ENCODE data around the gene AOC3. TPM values are rescaled to one million over a fixed set of nuclear protein-coding genes. Genes with fewer than 3 reads are reported as not detected.

AOC3 gene
- total and polyA plus RNA-seq, 4 donors: 82.1 to 344 (median 188) TPM

DNA sequence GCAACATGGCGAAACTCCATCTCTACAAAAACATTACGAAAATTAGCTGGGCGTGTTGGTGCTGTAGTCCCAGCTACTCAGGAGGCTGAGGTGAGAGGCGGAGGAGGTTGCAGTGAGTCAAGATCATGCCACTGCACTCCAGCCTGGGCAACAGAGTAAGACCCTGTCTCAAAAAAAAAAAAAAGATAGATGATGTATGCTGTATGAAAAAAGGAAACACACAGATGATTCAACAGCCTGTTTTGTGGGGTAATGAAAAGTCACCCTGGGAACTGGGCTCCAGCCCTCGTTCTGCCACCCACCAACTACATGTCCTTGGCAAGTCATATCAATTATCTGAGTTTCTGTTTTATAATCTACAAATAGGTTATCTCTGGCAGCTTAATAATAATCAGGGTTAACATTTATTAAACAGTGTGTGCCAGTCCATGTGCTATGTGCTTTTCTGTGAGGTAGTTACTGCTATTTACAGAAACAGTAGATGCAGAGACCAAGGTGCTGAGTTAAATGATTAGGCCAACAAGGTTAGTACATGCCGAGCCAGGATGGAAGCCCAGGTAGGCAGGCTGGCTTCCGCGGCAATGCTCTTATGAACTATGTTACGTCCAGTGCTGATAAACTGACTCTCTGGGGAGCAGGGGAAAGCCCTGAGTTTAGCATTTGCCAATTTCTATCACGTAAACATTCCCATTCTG lies 50.7 kb downstream of the AOC3 start:
- intact Hi-C loops (cut with DNase I): no loop called here
- Histone ChIP-seq H3K36me3 (ENCODE audit: control insufficient read depth in 1 of 2, insufficient read depth in 2 of 2, low read length in 1 of 2) (no peaks in the 10 kb centered on the region), H3K4me1 (ENCODE audit: control insufficient read depth in 1 of 2, insufficient read depth in 2 of 2, low read length in 2 of 2) (no peaks in the 10 kb centered on the region), H3K27me3 (ENCODE audit: control insufficient read depth in 1 of 2, insufficient read depth in 2 of 2, low read length in 1 of 2) (no peaks in the 10 kb centered on the region), H3K9me3 (ENCODE audit: control insufficient read depth, low read length) (no peaks in the 10 kb centered on the region), H3K27ac (ENCODE audit: low read depth in 1 of 2, low read length in 2 of 2) (no peak overlapping the region), H3K4me3 (ENCODE audit: low read length in 2 of 2) (no peak overlapping the region)
- DNase-seq (no peak), ATAC-seq (ENCODE audit: low FRiP score) (no peak)
- WGBS, 2 donors: 71 to 76% methylated on average over 10 of the region's 10 CpGs

DNA sequence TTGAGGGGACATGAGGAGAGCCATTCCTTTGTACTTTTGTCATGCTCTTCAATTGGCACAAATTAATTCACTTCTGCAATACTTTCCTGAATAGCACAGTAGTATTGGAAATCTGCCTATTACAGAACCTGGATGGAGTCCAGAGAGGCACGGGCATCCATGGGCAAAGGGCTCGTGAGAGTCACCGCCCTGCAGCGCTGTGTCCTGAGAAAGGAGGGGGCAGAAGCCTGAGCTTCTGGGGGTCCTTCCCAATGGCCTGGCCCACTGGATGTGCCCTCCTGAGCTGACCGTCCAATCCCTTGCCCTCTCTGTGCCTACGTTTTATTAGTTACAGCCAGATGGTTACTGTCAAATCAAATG lies 53.1 kb downstream of the AOC3 start:
- ATAC-seq (ENCODE audit: low FRiP score): no peak
- Histone ChIP-seq H3K27me3 (ENCODE audit: control insufficient read depth in 1 of 2, insufficient read depth in 2 of 2, low read length in 1 of 2) (no peaks in the 10 kb centered on the region), H3K9me3 (ENCODE audit: control insufficient read depth, low read length) (no peaks in the 10 kb centered on the region), H3K4me3 (ENCODE audit: low read length in 2 of 2) (no peak overlapping the region), H3K4me1 (ENCODE audit: control insufficient read depth in 1 of 2, insufficient read depth in 2 of 2, low read length in 2 of 2) (no peaks in the 10 kb centered on the region), H3K36me3 (ENCODE audit: control insufficient read depth in 1 of 2, insufficient read depth in 2 of 2, low read length in 1 of 2) (no peaks in the 10 kb centered on the region), H3K27ac (ENCODE audit: low read depth in 1 of 2, low read length in 2 of 2) (no peak overlapping the region)
- WGBS, 2 donors: 57 to 66% methylated on average over 6 of the region's 6 CpGs
- DNase-seq: no peak
- intact Hi-C loops (cut with DNase I): no loop called here

DNA sequence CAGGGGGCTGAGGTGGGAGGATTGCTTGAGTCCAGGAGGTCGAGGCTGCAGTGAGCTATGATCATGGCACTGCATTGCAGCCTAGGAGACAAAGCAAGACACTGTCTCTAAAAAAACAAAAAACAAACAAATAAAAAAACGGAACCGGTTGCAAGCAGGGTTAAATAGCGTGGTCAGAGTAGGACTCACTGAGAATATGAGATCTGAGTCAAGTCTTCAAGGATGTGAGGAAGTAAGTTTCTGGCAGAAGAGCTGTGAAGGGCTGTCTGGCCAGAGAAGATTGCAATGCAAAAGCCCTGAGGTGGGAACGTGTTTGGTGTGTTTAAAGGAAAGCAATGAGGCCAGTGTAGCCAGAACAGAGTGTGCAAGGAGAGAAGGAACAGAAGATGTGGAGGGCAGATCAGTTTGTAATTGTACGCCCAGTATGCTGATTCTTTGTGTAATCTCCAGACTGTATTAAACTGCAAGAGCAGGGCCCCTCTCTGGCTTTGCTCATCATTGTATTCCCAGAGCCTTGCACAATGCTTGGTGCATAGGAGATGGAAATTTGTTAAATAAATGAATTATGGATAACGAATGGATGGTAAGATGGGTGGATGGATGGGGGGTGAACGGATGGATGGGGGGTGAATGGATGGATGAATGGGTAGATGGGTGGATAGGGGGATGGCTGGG lies 55.9 kb downstream of the AOC3 start:
- H3K36me3 ChIP-seq (ENCODE audit: control insufficient read depth in 1 of 2, insufficient read depth in 2 of 2, low read length in 1 of 2): no peaks in the 10 kb centered on the region
- 83% methylated on average over 8 of the region's 8 CpGs for WGBS, 2 donors
- no peaks in the 10 kb centered on the region for H3K27me3 ChIP-seq (ENCODE audit: control insufficient read depth in 1 of 2, insufficient read depth in 2 of 2, low read length in 1 of 2)

More for the DNA sequence above, 55.9 kb downstream of the AOC3 start:
- Histone ChIP-seq H3K9me3 (ENCODE audit: control insufficient read depth, low read length) (no peaks in the 10 kb centered on the region), H3K4me3 (ENCODE audit: low read length in 2 of 2) (no peak overlapping the region), H3K27ac (ENCODE audit: low read depth in 1 of 2, low read length in 2 of 2) (no peak overlapping the region), H3K4me1 (ENCODE audit: control insufficient read depth in 1 of 2, insufficient read depth in 2 of 2, low read length in 2 of 2) (no peaks in the 10 kb centered on the region)
- ATAC-seq (ENCODE audit: low FRiP score) (no peak), DNase-seq (no peak)
- intact Hi-C loops (cut with DNase I): no loop called here

Small RNA genes within 50 kb of the gene (microRNA-seq; reads per million reads assigned to microRNA genes)
- gene MIR6781: 0 to 0.60 reads per million in 2 donors

Other genes with a start within 250 kb of the AOC3 start
- gene RETREG3, start 241.8 kb upstream of the AOC3 start, total RNA-seq: 10 to 100 TPM; 42.9 to 54.1 TPM
- gene RETREG3, start 241.8 kb upstream of the AOC3 start, polyA plus RNA-seq: 10 to 100 TPM; 11.5 to 27.6 TPM
- 10 to 100 TPM; 21.5 to 24.9 TPM for gene TUBG1, start 241.5 kb upstream of the AOC3 start, total RNA-seq
- 10 to 100 TPM; 15.7 to 19.5 TPM for gene TUBG1, start 241.5 kb upstream of the AOC3 start, polyA plus RNA-seq
- gene TUBG2, start 191.9 kb upstream of the AOC3 start, total RNA-seq: 10 to 100 TPM; 23.4 to 42.6 TPM
- gene TUBG2, start 191.9 kb upstream of the AOC3 start, polyA plus RNA-seq: 10 to 100 TPM; 23.9 to 72.2 TPM
- 10 to 100 TPM; 27.0 to 47.5 TPM for gene PLEKHH3, start 174.2 kb upstream of the AOC3 start, total RNA-seq
- gene PLEKHH3, start 174.2 kb upstream of the AOC3 start, polyA plus RNA-seq: 10 to 100 TPM; 10.0 to 59.3 TPM
- 1 to 10 TPM; 2.5 to 3.4 TPM for gene CCR10, start 169.4 kb upstream of the AOC3 start, total RNA-seq
- gene CCR10, start 169.4 kb upstream of the AOC3 start, polyA plus RNA-seq: 1 to 10 TPM in 1 of 2 donors, under 1 TPM in 1; 0.50 to 3.7 TPM
- 10 to 100 TPM in 1 of 2 donors, 1 to 10 TPM in 1; 7.6 to 25.8 TPM for gene CNTNAP1, start 168.7 kb upstream of the AOC3 start, total RNA-seq
- gene CNTNAP1, start 168.7 kb upstream of the AOC3 start, polyA plus RNA-seq: 10 to 100 TPM in 1 of 2 donors, 1 to 10 TPM in 1; 1.0 to 11.5 TPM
- gene EZH1, start 106.2 kb upstream of the AOC3 start, total RNA-seq: 10 to 100 TPM; 62.5 to 72.4 TPM
- 10 to 100 TPM; 22.4 to 41.7 TPM for gene EZH1, start 106.2 kb upstream of the AOC3 start, polyA plus RNA-seq
- 10 to 100 TPM; 27.1 to 77.7 TPM for gene RAMP2, start 90.0 kb upstream of the AOC3 start, total RNA-seq
- gene RAMP2, start 90.0 kb upstream of the AOC3 start, polyA plus RNA-seq: 10 to 100 TPM in 1 of 2 donors, 1 to 10 TPM in 1; 8.1 to 14.5 TPM
- 10 to 100 TPM; 31.2 to 33.8 TPM for gene VPS25, start 77.8 kb upstream of the AOC3 start, total RNA-seq
- gene VPS25, start 77.8 kb upstream of the AOC3 start, polyA plus RNA-seq: 10 to 100 TPM; 45.5 to 46.8 TPM
- gene WNK4, start 70.6 kb upstream of the AOC3 start, total RNA-seq: under 1 TPM; 0.19 to 0.24 TPM
- gene WNK4, start 70.6 kb upstream of the AOC3 start, polyA plus RNA-seq: 1 to 10 TPM in 1 of 2 donors, not detected in 1; 1.1 TPM
- gene COA3, start 52.5 kb upstream of the AOC3 start, total RNA-seq: 10 to 100 TPM; 31.7 to 34.8 TPM
- 100 to 1,000 TPM in 1 of 2 donors, 10 to 100 TPM in 1; 75.9 to 117 TPM for gene COA3, start 52.5 kb upstream of the AOC3 start, polyA plus RNA-seq
- gene CNTD1, start 52.3 kb upstream of the AOC3 start, total RNA-seq: under 1 TPM in 1 of 2 donors, not detected in 1; 0.81 TPM
- gene CNTD1, start 52.3 kb upstream of the AOC3 start, polyA plus RNA-seq: 1 to 10 TPM in 1 of 2 donors, under 1 TPM in 1; 0.33 to 2.1 TPM
- 10 to 100 TPM; 66.9 to 76.9 TPM for gene BECN1, start 26.9 kb upstream of the AOC3 start, total RNA-seq
- gene BECN1, start 26.9 kb upstream of the AOC3 start, polyA plus RNA-seq: 100 to 1,000 TPM in 1 of 2 donors, 10 to 100 TPM in 1; 67.8 to 105 TPM
- gene PSME3, start 17.8 kb upstream of the AOC3 start, total RNA-seq: 10 to 100 TPM; 57.7 to 69.8 TPM
- gene PSME3, start 17.8 kb upstream of the AOC3 start, polyA plus RNA-seq: 10 to 100 TPM; 41.1 to 58.6 TPM
- gene AOC2, start 6.6 kb upstream of the AOC3 start, total RNA-seq: 1 to 10 TPM; 1.8 to 2.6 TPM
- under 1 TPM; 0.25 to 0.38 TPM for gene AOC2, start 6.6 kb upstream of the AOC3 start, polyA plus RNA-seq
- not detected for gene G6PC1, start 49.6 kb downstream of the AOC3 start, total RNA-seq
- gene G6PC1, start 49.6 kb downstream of the AOC3 start, polyA plus RNA-seq: 1 to 10 TPM in 1 of 2 donors, not detected in 1; 3.0 TPM
- gene AARSD1, start 113.3 kb downstream of the AOC3 start, total RNA-seq: 10 to 100 TPM; 38.2 to 39.0 TPM
- 10 to 100 TPM; 30.2 to 87.0 TPM for gene AARSD1, start 113.3 kb downstream of the AOC3 start, polyA plus RNA-seq
- 1 to 10 TPM; 2.5 to 6.6 TPM for gene PTGES3L, start 128.9 kb downstream of the AOC3 start, total RNA-seq
- 1 to 10 TPM; 3.2 to 5.5 TPM for gene PTGES3L, start 128.9 kb downstream of the AOC3 start, polyA plus RNA-seq
- gene RUNDC1, start 129.4 kb downstream of the AOC3 start, total RNA-seq: 10 to 100 TPM; 10.6 to 16.0 TPM
- gene RUNDC1, start 129.4 kb downstream of the AOC3 start, polyA plus RNA-seq: 1 to 10 TPM; 2.4 to 7.3 TPM
- gene RPL27, start 147.2 kb downstream of the AOC3 start, total RNA-seq: 100 to 1,000 TPM; 723 to 755 TPM
- 1,000 to 10,000 TPM; 3,011 to 6,939 TPM for gene RPL27, start 147.2 kb downstream of the AOC3 start, polyA plus RNA-seq
- gene IFI35, start 155.6 kb downstream of the AOC3 start, total RNA-seq: 10 to 100 TPM; 24.8 to 35.3 TPM
- gene IFI35, start 155.6 kb downstream of the AOC3 start, polyA plus RNA-seq: 10 to 100 TPM; 34.2 to 45.2 TPM
- gene VAT1, start 171.2 kb downstream of the AOC3 start, total RNA-seq: 100 to 1,000 TPM; 165 to 241 TPM
- gene VAT1, start 171.2 kb downstream of the AOC3 start, polyA plus RNA-seq: 10 to 100 TPM; 55.7 to 65.3 TPM
- 1 to 10 TPM; 1.1 to 2.7 TPM for gene RND2, start 174.0 kb downstream of the AOC3 start, total RNA-seq
- gene RND2, start 174.0 kb downstream of the AOC3 start, polyA plus RNA-seq: 1 to 10 TPM; 2.0 to 3.9 TPM